GM12801 (cell line): ENCODE measurements around the gene CBR3.

Source experiments
- TF ChIP-seq, protein P1 (sequence below): IDR thresholded peaks from one replicate; pipeline ENCODE4 v1.5.1; 2011; ENCODE audit warnings: control low read depth; ENCODE audit not compliant: insufficient read length; ENCODE audit errors: extremely low read depth

CBR3 gene

DNA sequence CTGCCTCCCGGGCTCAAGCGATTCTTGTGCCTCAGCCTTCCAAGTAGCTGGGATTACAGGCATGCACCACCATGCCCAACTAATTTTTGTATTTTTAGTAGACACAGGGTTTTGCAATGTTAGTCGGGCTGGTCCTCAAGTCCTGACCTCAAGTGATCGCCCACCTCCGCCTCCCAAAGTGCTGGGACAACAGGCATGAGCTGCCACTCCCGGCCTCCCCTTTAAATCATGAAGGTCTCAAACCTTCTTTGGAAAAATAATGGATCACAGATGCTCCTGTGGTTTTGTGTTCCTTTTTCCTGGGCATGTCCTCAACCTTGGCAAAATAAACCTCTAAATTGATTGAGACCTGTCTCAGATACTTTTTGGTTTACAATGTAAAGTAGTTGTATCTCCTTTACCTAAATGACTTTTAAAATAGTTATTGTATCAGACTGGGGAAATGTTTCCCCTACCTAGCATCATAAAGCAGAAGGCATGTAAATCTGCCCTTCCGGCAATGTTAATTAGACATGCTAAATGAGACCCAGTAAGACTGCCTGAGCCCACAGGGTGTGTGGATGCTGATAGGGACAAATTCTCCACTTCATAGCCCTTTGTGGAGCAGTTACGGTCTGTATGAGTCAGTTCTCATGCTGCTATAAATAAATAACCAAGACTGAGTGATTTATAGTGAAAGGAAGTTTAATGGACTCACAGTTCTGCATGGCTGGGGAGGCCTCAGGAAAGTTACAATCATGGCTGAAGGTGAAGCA is 37.3 kb upstream of the CBR3 start:
- TF ChIP-seq, protein P1, sequence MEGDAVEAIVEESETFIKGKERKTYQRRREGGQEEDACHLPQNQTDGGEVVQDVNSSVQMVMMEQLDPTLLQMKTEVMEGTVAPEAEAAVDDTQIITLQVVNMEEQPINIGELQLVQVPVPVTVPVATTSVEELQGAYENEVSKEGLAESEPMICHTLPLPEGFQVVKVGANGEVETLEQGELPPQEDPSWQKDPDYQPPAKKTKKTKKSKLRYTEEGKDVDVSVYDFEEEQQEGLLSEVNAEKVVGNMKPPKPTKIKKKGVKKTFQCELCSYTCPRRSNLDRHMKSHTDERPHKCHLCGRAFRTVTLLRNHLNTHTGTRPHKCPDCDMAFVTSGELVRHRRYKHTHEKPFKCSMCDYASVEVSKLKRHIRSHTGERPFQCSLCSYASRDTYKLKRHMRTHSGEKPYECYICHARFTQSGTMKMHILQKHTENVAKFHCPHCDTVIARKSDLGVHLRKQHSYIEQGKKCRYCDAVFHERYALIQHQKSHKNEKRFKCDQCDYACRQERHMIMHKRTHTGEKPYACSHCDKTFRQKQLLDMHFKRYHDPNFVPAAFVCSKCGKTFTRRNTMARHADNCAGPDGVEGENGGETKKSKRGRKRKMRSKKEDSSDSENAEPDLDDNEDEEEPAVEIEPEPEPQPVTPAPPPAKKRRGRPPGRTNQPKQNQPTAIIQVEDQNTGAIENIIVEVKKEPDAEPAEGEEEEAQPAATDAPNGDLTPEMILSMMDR: no peak

DNA sequence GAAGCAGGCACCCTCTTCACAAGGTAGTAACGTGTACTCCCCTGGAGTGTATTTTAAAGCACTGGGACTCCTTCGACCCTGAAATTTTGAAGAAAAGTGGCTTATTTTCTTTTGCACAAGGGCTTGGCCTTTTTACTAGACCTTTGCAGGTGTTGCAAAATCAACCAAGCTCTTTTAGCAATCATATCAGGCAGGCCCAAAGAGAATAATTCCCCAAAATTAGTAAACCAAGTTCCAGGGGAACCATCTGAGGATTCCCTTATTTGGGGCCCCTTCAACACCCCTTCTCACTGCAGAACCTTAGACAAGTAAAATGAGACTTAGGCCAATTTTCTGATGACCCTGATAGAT is 36.7 kb upstream of the CBR3 start:
- TF ChIP-seq, protein P1: no peak

DNA sequence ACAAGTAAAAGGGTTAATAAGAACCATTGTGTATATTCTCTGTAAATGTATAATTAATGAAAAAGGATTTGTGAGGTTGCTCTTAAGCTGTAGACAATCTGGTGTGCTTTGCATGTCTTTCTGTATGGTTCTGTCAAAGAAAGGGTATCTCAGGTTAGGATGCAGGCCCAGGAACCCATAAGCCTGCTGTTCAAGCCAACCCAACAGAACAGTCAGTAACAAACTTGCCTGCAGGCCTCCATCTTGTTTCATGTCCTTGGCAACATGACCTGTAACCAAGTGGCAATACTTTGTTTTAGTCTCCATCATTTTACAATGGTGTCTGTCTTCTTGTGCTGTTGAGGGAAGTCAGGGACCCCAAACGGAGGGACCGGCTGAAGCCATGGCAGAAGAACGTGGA is 35.9 kb upstream of the CBR3 start:
- TF ChIP-seq, protein P1: no peak

DNA sequence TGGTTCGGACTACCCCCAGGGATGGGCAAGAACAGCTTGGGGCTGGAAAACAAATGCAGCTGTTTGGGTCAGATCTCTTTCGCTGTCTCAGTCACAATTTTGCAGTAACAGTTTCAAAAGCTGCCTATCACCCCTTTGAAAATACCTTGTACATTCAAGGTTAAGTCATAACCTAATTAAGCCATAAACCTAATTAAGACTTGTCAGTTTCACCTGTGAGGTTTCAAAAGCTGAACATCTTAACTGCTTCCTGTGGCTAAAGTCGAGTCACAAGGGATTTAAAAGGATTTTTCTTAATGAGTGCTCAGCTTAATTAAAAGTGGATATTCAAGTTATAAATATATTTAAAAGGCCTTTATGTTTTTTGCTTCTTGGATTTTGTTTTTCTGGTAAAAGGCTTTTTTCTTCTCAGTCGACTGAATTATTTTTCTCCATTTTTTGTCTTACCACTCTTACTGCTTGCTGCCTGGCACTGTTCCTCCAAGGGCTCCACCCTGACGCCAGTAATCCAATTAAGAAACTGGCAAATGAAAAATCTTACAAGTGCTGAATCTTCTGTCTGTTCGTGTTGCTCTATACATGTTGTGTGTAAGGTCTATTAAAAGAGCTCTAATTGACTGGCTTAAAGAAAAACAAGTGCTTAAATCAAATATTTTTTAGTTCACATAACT is 33.8 kb upstream of the CBR3 start:
- TF ChIP-seq, protein P1: no peak

DNA sequence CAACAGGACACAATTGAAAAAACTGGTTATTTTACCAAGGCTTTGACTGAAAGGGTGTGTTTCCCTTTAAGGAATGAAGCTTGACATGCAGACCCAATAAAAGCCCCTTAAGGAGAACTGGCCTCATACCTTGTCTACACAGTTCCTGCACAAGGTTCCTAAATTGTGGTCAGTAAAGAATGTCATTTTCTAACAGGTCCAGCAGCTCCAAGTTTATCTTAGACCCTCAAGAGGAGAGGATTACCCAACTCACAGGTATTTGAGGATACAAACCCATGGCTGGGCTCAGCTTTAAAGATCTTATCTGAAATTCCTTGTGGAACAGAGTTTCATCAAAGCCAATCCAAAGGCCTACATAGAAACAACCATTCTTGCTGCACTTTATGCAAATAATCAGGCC is 31.4 kb upstream of the CBR3 start:
- TF ChIP-seq, protein P1: no peak

DNA sequence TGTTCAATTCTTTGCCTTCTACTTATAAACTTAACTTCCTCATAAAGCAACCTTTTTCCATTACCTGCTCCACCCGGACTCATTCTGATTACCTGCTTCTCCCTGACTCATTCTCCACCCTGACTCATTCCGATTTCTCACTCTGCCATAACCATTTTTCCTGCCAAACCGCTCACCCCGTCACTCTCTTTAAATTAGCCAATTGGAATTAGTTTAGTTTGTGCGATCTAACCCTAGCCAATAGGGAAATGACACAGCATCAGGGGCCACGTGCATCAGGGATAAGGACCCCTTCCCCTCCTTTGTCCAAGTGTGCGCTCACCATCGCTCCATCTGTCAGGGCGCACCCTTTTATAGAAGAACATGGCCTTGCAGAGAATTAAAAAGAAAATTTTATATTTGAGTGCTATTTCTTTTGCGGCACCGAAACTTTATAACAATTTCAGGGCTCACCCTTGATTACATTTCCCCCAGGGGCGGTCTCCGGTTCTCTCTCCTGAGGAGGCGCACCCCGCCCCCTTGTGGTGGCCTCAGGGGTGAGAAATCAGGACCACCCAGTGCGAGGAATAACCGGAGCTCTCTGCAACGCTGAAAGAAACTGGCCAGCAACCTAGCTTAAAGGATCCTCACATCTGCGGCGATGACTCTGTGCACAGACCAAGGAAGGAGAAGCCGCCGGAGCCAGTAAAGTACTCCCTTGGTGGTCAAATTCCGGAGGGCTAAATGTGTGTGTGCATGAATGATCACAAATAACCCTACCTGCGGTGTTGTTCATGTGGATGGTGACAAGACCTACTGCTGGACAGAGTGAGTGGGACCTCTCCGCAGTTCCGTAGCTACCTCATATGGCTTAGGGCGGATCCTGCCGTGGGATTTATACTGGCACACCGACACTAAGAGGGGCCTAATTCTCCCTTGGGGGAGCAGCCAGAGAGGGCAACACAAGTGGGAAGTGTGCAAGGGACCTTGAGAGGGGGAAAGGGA is 30.3 kb upstream of the CBR3 start:
- TF ChIP-seq, protein P1: no peak

DNA sequence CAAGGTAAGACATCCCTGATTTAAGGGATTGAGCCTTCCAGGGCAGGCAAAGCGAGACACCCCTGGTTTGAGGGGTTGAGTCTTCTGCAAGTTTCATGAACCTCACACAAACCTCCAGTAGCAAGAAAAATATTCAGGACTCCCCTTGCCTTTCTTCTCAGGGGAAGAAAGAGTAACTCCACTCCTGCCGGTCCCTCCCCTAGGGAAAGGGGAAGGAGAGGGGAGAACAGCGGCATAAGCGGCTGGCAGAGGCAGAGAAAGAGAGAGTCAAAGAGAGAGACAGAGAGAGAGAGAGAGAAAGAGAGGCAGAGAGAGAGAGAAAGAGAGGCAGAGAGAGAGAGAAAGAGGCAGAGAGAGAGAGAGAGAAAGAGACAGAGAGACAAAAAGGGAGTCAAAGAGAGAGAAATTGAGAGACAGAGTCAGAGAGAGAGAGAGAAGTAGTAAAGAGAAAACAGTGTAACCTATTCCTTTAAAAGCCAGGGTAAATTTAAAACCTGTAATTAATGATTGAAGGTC is 29.5 kb upstream of the CBR3 start:
- TF ChIP-seq, protein P1: no peak
